HepG2 (cell line): ENCODE results near the gene GPR55. TPM values are rescaled to one million over a fixed set of nuclear protein-coding genes. Genes with fewer than 3 reads are reported as not detected.

Source experiments
- ATAC-seq: fragments of 200-7000 bp; cut with Tn5 transposase; 3 replicates; pipeline ENCODE4 v1.9.1; 2020; ENCODE audit warnings: mild to moderate bottlenecking, moderate library complexity
- BruUV-seq: library from RNA; stranded (reverse); fragments of 400-500 nt; replicated peaks from 2 replicates; lab custom pipeline; 2021; lab: Mats Ljungman, UMichigan
- CTCF ChIA-PET: fragments of 300-600 bp; formaldehyde crosslinking; extraction: SDS; loops from one replicate; lab custom pipeline; 2021; ENCODE audit warnings: low total read pairs, inconsistent platforms, low intra/inter-chr PET ratio; lab: Yijun Ruan, JAX
- POLR2A ChIA-PET: fragments of 350-600 bp; sonication (Branson Sonifier 250); formaldehyde crosslinking; loops from one replicate; lab custom pipeline; 2020; ENCODE audit warnings: antibody characterized with exemption, inconsistent platforms; lab: Yijun Ruan, JAX
- DNase-seq: peaks from one replicate; pipeline ENCODE4 v3.0.0-alpha.2; 2015; ENCODE audit warnings: low spot score
- FAIRE-seq: peaks from 3 replicates; lab custom pipeline; 2011; peaks lifted over from hg19 to GRCh38; lab: Jason Lieb, UNC
- H2AFZ ChIP-seq: one replicate; pipeline ENCODE4 v1.6.1; 2011; ENCODE audit warnings: low read length, inconsistent platforms
- H3K27ac ChIP-seq: fragments of 300-600 bp; 3 replicates; pipeline ENCODE4 v1.8.0; 2011; ENCODE audit warnings: mixed run types, mild to moderate bottlenecking, mixed read lengths, low read length, inconsistent platforms; ENCODE audit not compliant: insufficient read depth; ENCODE audit errors: extremely low read length
- H3K27me3 ChIP-seq, 2 experiments: fragments of 200-600 bp in 1 of 2; 2 replicates in 1 of 2; 3 replicates in 1 of 2; pipeline versions ENCODE4 v1.6.0 to v1.8.0; 2011; ENCODE audit warnings: low read length in 2 of 2, mild to moderate bottlenecking in 2 of 2, moderate library complexity in 2 of 2, inconsistent platforms in 1 of 2; ENCODE audit not compliant: insufficient read depth in 2 of 2, control insufficient read depth in 1 of 2
- H3K36me3 ChIP-seq, 2 experiments: fragments of 200-600 bp in 1 of 2; replicated peaks in 1 of 2; 2 replicates in 1 of 2; 3 replicates in 1 of 2; pipeline versions ENCODE4 v1.5.1 to v1.8.0; 2011; ENCODE audit warnings: low read length in 2 of 2, inconsistent platforms in 1 of 2; ENCODE audit not compliant: insufficient read depth in 2 of 2, control insufficient read depth in 1 of 2
- H3K4me1 ChIP-seq: 2 replicates; pipeline ENCODE4 v1.5.1; 2012; ENCODE audit warnings: low read length, inconsistent platforms; ENCODE audit not compliant: insufficient read depth
- H3K4me2 ChIP-seq: 2 replicates; pipeline ENCODE4 v1.6.0; 2011; ENCODE audit warnings: low read depth, low read length, inconsistent platforms
- H3K4me3 ChIP-seq, 3 experiments: fragments of 200-600 bp in 1 of 3; sonication (generic), shearing (Covaris generic) in 1 of 3; replicated peaks in 1 of 3; 2 replicates each; pipeline ENCODE4 v1.5.1; 2011 to 2016; ENCODE audit warnings: low read length in 3 of 3, inconsistent platforms in 2 of 3, low read depth in 2 of 3, mild to moderate bottlenecking in 2 of 3, control low read depth in 1 of 3, mixed read lengths in 1 of 3; ENCODE audit not compliant: insufficient read depth in 1 of 3
- H3K79me2 ChIP-seq: one replicate; pipeline ENCODE4 v1.6.1; 2011; ENCODE audit warnings: low read length, inconsistent platforms; ENCODE audit not compliant: insufficient read depth
- H3K9ac ChIP-seq: 2 replicates; pipeline ENCODE4 v1.6.0; 2011; ENCODE audit warnings: mild to moderate bottlenecking, low read depth, low read length, inconsistent platforms; ENCODE audit not compliant: insufficient read depth
- H3K9me3 ChIP-seq: 2 replicates; pipeline ENCODE4 v1.5.1; 2012; ENCODE audit warnings: mild to moderate bottlenecking, low read length
- H4K20me1 ChIP-seq: 2 replicates; pipeline ENCODE4 v1.6.0; 2011; ENCODE audit warnings: inconsistent platforms, mild to moderate bottlenecking, low read length, moderate library complexity; ENCODE audit not compliant: insufficient read depth
- DR1 ChIP-seq: sonication (generic); formaldehyde crosslinking; IDR thresholded peaks from 2 replicates; pipeline ENCODE4 v1.8.0; 2021; ENCODE audit warnings: mild to moderate bottlenecking, missing genetic modification reagents, inconsistent platforms
- POGZ ChIP-seq: sonication (generic); formaldehyde crosslinking; IDR thresholded peaks from 2 replicates; pipeline ENCODE4 v1.4.0; 2020; ENCODE audit warnings: mild to moderate bottlenecking, missing genetic modification reagents
- SMC3 ChIP-seq: IDR thresholded peaks from 2 replicates; pipeline ENCODE4 v1.6.1; 2011; ENCODE audit warnings: low read length, improper control_type of control experiment
- SSRP1 ChIP-seq: IDR thresholded peaks from 2 replicates; pipeline ENCODE4 v1.6.1; 2016; ENCODE audit warnings: control low read depth
- THAP11 ChIP-seq: IDR thresholded peaks from 2 replicates; pipeline ENCODE4 v1.6.1; 2016; ENCODE audit warnings: missing biosample characterization, missing genetic modification reagents
- ZNF180 ChIP-seq: sonication (generic); formaldehyde crosslinking; IDR thresholded peaks from 2 replicates; pipeline ENCODE4 v1.4.0; 2020; ENCODE audit warnings: low read depth, missing genetic modification reagents, borderline replicate concordance
- ZNF232 ChIP-seq: sonication (generic); formaldehyde crosslinking; IDR thresholded peaks from 2 replicates; pipeline ENCODE4 v1.4.0; 2020; ENCODE audit warnings: missing genetic modification reagents, borderline replicate concordance
- WGBS: methylation state at CpG from one replicate; pipeline ENCODE4 v1.1.6; 2017; ENCODE audit warnings: low lambda C conversion rate; 5-methylcytosine and 5-hydroxymethylcytosine counted together
- in situ Hi-C: cut with HindIII; loops from 2 replicates; pipeline ENCODE4 v1.10.0; 2017; ENCODE audit warnings: low pct_unique_long_range_greater_than_20kb; ENCODE audit not compliant: extremely low pct_ligation_motif_present
- intact Hi-C: fragments of 100-400 bp; cut with micrococcal nuclease; formaldehyde crosslinking; loops from one replicate; pipeline ENCODE4 v1.10.0; 2022; ENCODE audit not compliant: unreplicated experiment
- polyA plus RNA-seq, 8 experiments: library from polyadenylated mRNA; depleted of rRNA in 3 of 8; stranded (reverse) in 7 of 8; unstranded in 1 of 8; fragments of >200 nt; fragmentation: Illumina TruSeq in 4 of 8; extraction: Trizol in 4 of 8; gene quantifications; 2 replicates each; pipeline versions ENCODE4 v1.2.1 to v1.2.3, GENCODE V29; 2011 to 2016; ENCODE audit warnings: low read depth in 4 of 8, missing spikeins in 1 of 8, mixed read lengths in 1 of 8; ENCODE audit not compliant: insufficient read depth in 1 of 8
- total RNA-seq, 5 experiments: library from RNA; depleted of rRNA; stranded (reverse); fragments of >200 nt; fragmentation: Illumina TruSeq; extraction: Trizol; gene quantifications; 2 replicates each; pipeline ENCODE4 v1.2.3, GENCODE V29; 2016; ENCODE audit warnings: low read depth in 1 of 5
- TF ChIP-seq, protein P1 (sequence below): sonication (generic); formaldehyde crosslinking; IDR thresholded peaks from 2 replicates; pipeline ENCODE4 v1.8.0; 2022; ENCODE audit warnings: missing genetic modification reagents, low read depth, mild to moderate bottlenecking, borderline replicate concordance

The GPR55 gene
- total and polyA plus RNA-seq, 2 of the 13 experiments (the other 11 are each of a cell fraction or from before 2014, with no cell fraction given), result not detected

DNA sequence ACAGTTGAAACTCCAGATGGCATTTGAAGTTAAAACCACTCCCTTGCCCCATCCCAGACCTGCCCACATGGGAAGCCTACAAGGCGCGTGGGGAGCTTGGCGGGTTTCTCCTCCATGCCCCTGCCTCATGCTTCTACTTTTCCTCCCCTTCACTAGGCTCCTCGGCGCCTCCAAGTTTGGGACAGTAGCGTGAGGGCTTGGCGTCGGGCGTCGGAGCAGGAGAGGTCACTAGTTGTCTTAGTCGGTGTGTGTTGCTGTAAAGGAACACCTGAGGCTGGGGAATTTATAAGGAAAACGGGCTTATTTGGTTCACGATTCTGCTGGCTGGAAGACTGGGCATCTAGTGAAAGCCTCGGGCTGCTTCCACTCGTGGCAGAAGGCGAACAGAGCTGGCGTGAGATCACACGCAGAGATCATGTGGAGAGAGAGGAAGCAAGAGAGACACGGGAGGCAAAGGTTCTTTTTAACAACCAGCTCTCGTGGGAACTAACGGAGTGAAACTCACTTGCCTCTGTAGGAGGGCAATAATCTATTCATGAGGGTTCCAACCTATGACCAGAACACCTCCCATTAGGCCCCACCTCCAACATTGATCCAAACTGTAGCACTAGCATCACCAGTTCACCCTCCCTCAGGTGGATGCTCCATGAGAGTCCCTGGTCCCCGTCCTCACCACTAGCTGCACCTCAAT lies 35.0 kb downstream of the GPR55 start:
- DNase-seq (no peak), ATAC-seq (no peak), FAIRE-seq (no peak)
- TF ChIP-seq SSRP1 (CRISPR knock-in tag) (no peak), THAP11 (CRISPR knock-in tag) (no peak), SMC3 (no peak), DR1 (no peak), POGZ (CRISPR knock-in tag) (no peak), ZNF232 (CRISPR knock-in tag) (no peak), ZNF180 (CRISPR knock-in tag) (no peak)
- TF ChIP-seq, protein P1, sequence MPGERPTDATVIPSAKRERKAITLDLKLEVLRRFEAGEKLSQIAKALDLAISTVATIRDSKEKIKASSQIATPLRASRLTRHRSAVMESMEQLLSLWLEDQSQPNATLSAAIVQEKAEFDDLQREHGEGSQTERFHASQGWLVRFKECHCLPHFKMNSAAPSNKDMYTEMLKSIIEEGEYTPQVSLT (CRISPR knock-in tag), result no peak
- Histone ChIP-seq H3K4me3 (no peak overlapping the region), H3K79me2 (no peaks in the 10 kb centered on the region), H3K27ac (no peak overlapping the region), H3K36me3 (no peaks in the 10 kb centered on the region), H3K9me3 (no peaks in the 10 kb centered on the region), H3K4me2 (no peak overlapping the region), H3K4me1 (no peaks in the 10 kb centered on the region), H3K27me3 (peaks cover 5 to 57% of the 10 kb centered on the region in 2 experiments; a peak in 4 of 5 replicates), H2AFZ (no peak overlapping the region), H3K9ac (no peak overlapping the region), H4K20me1 (no peaks in the 10 kb centered on the region)
- POLR2A ChIA-PET, result no interaction called here
- intact Hi-C loops (no loop called here), in situ Hi-C loops (no loop called here)
- WGBS, result 25% methylated on average over 22 of the region's 22 CpGs
- BruUV-seq, result no TSS peak
- CTCF ChIA-PET, result no interaction called here
